Kidney tubule cell (primary cell): Measurements from ENCODE around the gene OPN1LW.
A peak's percentile ranks its signal among the peaks of the same experiment; 100 is the strongest.
"Not testable (repeated sequence)": the region's sequence is repeated elsewhere in the genome, so short reads cannot be mapped to it uniquely, and the experiment has no call there.

ENCODE experiments used
- DNase-seq: peaks from one replicate; pipeline ENCODE4 v3.0.0-alpha.2; 2018; ENCODE audit warnings: low spot score

The OPN1LW gene

DNA sequence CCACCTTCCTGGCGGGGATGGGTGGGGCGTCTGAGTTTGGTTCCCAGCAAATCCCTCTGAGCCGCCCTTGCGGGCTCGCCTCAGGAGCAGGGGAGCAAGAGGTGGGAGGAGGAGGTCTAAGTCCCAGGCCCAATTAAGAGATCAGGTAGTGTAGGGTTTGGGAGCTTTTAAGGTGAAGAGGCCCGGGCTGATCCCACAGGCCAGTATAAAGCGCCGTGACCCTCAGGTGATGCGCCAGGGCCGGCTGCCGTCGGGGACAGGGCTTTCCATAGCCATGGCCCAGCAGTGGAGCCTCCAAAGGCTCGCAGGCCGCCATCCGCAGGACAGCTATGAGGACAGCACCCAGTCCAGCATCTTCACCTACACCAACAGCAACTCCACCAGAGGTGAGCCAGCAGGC lies at the start of gene OPN1LW:
Gene OPN1LW, plus strand, starts transcription at position 234 of the 400 bp plus-strand sequence. Its CDS starts 41 bp downstream, at position 275.
- DNase-seq: not testable (repeated sequence)

DNA sequence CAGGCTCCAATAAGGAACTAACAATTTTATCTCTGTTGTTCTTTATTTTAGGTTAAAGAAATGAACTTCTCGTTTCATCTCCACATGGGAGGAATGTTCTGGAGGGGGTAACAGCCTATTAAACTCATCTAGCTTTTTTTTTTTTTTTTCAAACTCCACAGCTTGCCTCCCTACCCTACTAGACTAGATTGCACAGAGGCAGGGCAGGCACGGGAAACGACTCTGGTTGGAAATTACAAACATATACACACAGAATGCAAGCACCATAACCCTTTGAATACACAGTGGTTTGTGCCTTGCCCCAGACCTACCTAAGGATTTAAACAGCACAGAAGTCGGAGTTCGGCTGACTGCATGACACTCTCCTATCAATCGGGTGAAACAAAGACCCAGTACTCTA lies 49.2 kb upstream of the OPN1LW start:
- no peak for DNase-seq

- DNase-seq: peak; percentile 10
Measured at GRCh38 chrX:154096140-154097002, 47.7 kb upstream of the OPN1LW start.

GRCh38 chrX:154097003-154097588 lies 46.9 kb upstream of the OPN1LW start:
- peak; percentile 57 for DNase-seq

GRCh38 chrX:154097589-154098541 lies 46.2 kb upstream of the OPN1LW start, which contains the start of gene MECP2:
TSS of gene MECP2 (minus strand) at chrX:154097717.
- DNase-seq: peak; percentile 90

- no peak for DNase-seq
Measured at GRCh38 chrX:154098551-154098950, 45.5 kb upstream of the OPN1LW start.

DNA sequence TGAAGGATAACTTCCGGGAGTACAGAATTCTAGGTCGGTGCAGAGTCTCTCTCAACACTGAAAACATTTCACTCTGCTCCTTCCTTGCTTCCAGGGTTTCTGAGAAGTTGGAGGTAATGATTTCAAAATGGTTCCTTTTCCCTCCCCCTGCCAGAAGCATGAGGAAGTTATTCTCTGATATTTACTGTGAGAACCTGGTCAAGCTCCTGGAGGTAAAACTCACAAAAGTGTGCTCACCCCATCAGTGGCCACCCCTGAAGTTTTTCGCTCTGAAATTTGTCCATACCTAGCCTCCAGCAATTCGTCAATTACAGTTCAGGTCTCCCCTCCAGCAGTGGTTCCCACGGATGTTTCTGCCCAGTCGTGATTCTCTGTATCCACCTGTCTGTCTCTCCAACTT lies 30.3 kb upstream of the OPN1LW start:
- peak; percentile 18 for DNase-seq

DNA sequence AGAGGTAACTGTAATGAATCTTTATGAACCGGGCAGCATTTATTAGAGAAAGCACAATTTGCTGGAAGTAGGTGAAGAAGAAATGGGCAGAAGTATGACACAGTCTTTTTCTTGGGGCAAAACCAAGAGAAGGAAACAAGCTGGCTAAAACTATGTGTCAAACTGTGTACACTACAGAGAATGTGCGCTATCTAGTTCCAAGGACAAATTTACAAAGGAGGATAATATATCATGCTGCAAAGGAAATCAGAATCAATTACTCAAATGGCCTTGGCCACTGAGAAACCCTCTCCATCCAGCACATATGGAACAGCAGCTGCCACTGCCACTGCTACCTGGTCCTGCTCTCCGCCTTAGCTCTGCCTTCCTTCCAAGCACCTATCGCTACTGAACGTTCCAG lies 29.4 kb upstream of the OPN1LW start:
- no peak for DNase-seq

GRCh38 chrX:154115071-154115470 lies 29.0 kb upstream of the OPN1LW start:
- no peak for DNase-seq

DNA sequence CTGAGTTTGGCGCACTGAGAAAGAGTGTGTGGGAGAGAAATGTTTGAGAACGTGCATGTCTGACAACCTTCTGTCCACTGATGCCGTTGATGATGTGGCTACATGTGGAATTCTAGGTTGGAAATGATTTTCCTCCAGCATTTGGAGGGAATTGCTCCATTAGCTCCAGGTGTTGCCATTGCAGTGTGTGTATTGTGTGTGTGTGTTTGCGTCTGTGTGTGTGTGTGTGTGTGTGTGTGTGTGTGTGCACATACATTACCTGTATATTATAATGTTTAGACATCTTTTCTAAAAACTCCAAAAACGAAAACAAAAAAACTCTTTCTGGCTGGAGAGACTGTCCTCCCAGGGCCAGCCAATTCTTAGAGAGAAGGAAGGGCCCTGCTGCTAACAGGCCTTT lies 28.3 kb upstream of the OPN1LW start:
- DNase-seq: no peak

- no peak for DNase-seq
Measured at GRCh38 chrX:154116426-154117211, 27.4 kb upstream of the OPN1LW start.

DNA sequence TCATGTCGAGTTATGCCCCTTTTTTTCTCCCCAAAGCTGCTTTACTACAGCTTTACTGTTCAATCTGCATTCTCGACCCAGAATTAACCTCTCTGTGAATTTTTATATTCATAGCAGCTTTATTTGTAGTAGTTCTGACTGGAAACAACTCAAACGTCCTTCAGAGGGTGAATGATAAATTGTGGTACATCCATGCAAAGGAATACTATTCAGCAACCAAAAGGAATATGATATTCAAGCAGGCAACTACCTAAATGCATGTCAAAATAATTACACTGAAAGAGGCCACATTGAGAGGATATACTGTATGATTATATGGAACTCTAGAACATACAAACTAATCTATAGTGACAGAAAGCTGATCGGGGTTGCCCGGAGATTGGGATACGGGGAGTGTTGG lies 26.5 kb upstream of the OPN1LW start:
- DNase-seq: no peak

- DNase-seq: no peak
Measured at GRCh38 chrX:154120567-154120966, 23.5 kb upstream of the OPN1LW start.

GRCh38 chrX:154121207-154121606 lies 22.8 kb upstream of the OPN1LW start:
- DNase-seq: no peak

GRCh38 chrX:154121961-154122360 lies 22.1 kb upstream of the OPN1LW start:
- DNase-seq: no peak

GRCh38 chrX:154123241-154124219 lies 20.5 kb upstream of the OPN1LW start:
- DNase-seq: no peak

- no peak for DNase-seq
Measured at GRCh38 chrX:154125391-154126040, 18.5 kb upstream of the OPN1LW start.

- no peak for DNase-seq
Measured at GRCh38 chrX:154126101-154126500, 17.9 kb upstream of the OPN1LW start.

- no peak for DNase-seq
Measured at GRCh38 chrX:154131955-154132354, 12.1 kb upstream of the OPN1LW start.

GRCh38 chrX:154132366-154132765 lies 11.7 kb upstream of the OPN1LW start:
- no peak for DNase-seq
